NCI-H1694 treated with DMSO at 0.1 percent for 48 hours (cell line): ENCODE data around the gene KBTBD3.

ENCODE experiments used
- DNase-seq: peaks from one replicate; lab custom pipeline; 2025; lab: John Stamatoyannopoulos, UW

KBTBD3 gene

GRCh38 chr11:106076919-106077608 is at the start of gene KBTBD3:
KBTBD3 (minus strand) TSS chr11:106077347; CDS start chr11:106059097, 18,250 bp downstream.
- peak; percentile 73 for DNase-seq

GRCh38 chr11:106121570-106122320 is 44.6 kb upstream of the KBTBD3 start:
- DNase-seq, result no peak

- no peak for DNase-seq
These were observed 28.8 kb upstream of the KBTBD3 start for GRCh38 chr11:106105986-106106385.

- no peak for DNase-seq
These were observed 24.7 kb upstream of the KBTBD3 start for GRCh38 chr11:106101819-106102218.

- DNase-seq, result no peak
These were observed 24.2 kb upstream of the KBTBD3 start for GRCh38 chr11:106101370-106101769.

- no peak for DNase-seq
These were observed 21.9 kb upstream of the KBTBD3 start for GRCh38 chr11:106098893-106099553.

GRCh38 chr11:106092446-106092845 is 15.3 kb upstream of the KBTBD3 start:
- DNase-seq, result no peak

- DNase-seq, result no peak
These were observed 14.5 kb upstream of the KBTBD3 start for GRCh38 chr11:106091480-106092123.

GRCh38 chr11:106088896-106089295 is 11.7 kb upstream of the KBTBD3 start:
- DNase-seq, result no peak

- peak; percentile 22 for DNase-seq
These were observed 10.8 kb upstream of the KBTBD3 start for GRCh38 chr11:106087815-106088435.

- DNase-seq, result no peak
These were observed 9.7 kb upstream of the KBTBD3 start for GRCh38 chr11:106086850-106087249.

- no peak for DNase-seq
These were observed 9.0 kb upstream of the KBTBD3 start for GRCh38 chr11:106086135-106086534.

- no peak for DNase-seq
These were observed 4.9 kb upstream of the KBTBD3 start for GRCh38 chr11:106082096-106082495.

- peak; percentile 14 for DNase-seq
These were observed 685 bp upstream of the KBTBD3 start, which contains the start of gene AASDHPPT for GRCh38 chr11:106077609-106078455. AASDHPPT (plus strand) TSS chr11:106077662; CDS start chr11:106077711, 49 bp downstream.

- peak; percentile 12 for DNase-seq
These were observed 802 bp downstream of the KBTBD3 start for GRCh38 chr11:106076171-106076918.

- no peak for DNase-seq
These were observed 4.3 kb downstream of the KBTBD3 start for GRCh38 chr11:106072804-106073203.

- no peak for DNase-seq
These were observed 6.5 kb downstream of the KBTBD3 start for GRCh38 chr11:106070606-106071005.

GRCh38 chr11:106063009-106063408 is 14.1 kb downstream of the KBTBD3 start:
- no peak for DNase-seq

- no peak for DNase-seq
These were observed 14.9 kb downstream of the KBTBD3 start for GRCh38 chr11:106061954-106062949.
